NCI-H1105 treated with DMSO at 0.1 percent for 48 hours (cell line): Measurements from ENCODE around the gene RASAL1.
"Not testable (repeated sequence)": the region's sequence is repeated elsewhere in the genome, so short reads cannot be mapped to it uniquely, and the experiment has no call there.

Experiments
- DNase-seq: peaks from one replicate; lab custom pipeline; 2025; lab: John Stamatoyannopoulos, UW

Gene RASAL1

GRCh38 chr12:113140706-113141105 lies 5.1 kb upstream of the RASAL1 start:
- DNase-seq: no peak

- DNase-seq: no peak
These were observed 3.3 kb upstream of the RASAL1 start for GRCh38 chr12:113138826-113139225.

GRCh38 chr12:113137861-113138783 lies 2.6 kb upstream of the RASAL1 start:
- no peak for DNase-seq

- no peak for DNase-seq
These were observed 1.5 kb upstream of the RASAL1 start for GRCh38 chr12:113136990-113137511.

GRCh38 chr12:113136128-113136989 lies 798 bp upstream of the RASAL1 start:
- no peak for DNase-seq

- DNase-seq: peak; percentile 84
These were observed 1.0 kb downstream of the RASAL1 start for GRCh38 chr12:113134521-113134951.

- DNase-seq: peak; percentile 83
These were observed 1.5 kb downstream of the RASAL1 start for GRCh38 chr12:113134071-113134470.

- no peak for DNase-seq
These were observed 1.9 kb downstream of the RASAL1 start for GRCh38 chr12:113133666-113134065.

- no peak for DNase-seq
These were observed 2.5 kb downstream of the RASAL1 start for GRCh38 chr12:113133036-113133435.

GRCh38 chr12:113131556-113131955 lies 4.0 kb downstream of the RASAL1 start:
- no peak for DNase-seq

- no peak for DNase-seq
These were observed 5.0 kb downstream of the RASAL1 start for GRCh38 chr12:113130457-113131135.

GRCh38 chr12:113129664-113130456 lies 5.7 kb downstream of the RASAL1 start:
- no peak for DNase-seq

- no peak for DNase-seq
These were observed 6.5 kb downstream of the RASAL1 start for GRCh38 chr12:113128802-113129663.

- DNase-seq: no peak
These were observed 7.8 kb downstream of the RASAL1 start for GRCh38 chr12:113127791-113128199.

- peak; percentile 92 for DNase-seq
These were observed 14.7 kb downstream of the RASAL1 start for GRCh38 chr12:113120670-113121370.

GRCh38 chr12:113119980-113120669 lies 15.4 kb downstream of the RASAL1 start:
- DNase-seq: no peak

- no peak for DNase-seq
These were observed 17.4 kb downstream of the RASAL1 start for GRCh38 chr12:113118142-113118541.

- DNase-seq: not testable (repeated sequence)
These were observed 17.9 kb downstream of the RASAL1 start for GRCh38 chr12:113117684-113118083.

- DNase-seq: peak; percentile 98
These were observed 18.7 kb downstream of the RASAL1 start for GRCh38 chr12:113116875-113117274.
